OCI-LY3 (cell line): Measurements from ENCODE around the gene ACOT7.

ENCODE experiments used
- H2AFZ ChIP-seq: fragments of 200-600, 300-600 bp; shearing (Covaris generic); 2 replicates; pipeline ENCODE4 v1.6.0; 2014; ENCODE audit warnings: antibody characterized with exemption, low read depth, low read length
- H3K27ac ChIP-seq: fragments of 200-600, 300-600 bp; sonication (generic); 2 replicates; pipeline ENCODE4 v1.5.1; 2014; ENCODE audit warnings: mild to moderate bottlenecking, low read length, moderate library complexity, mixed read lengths
- H3K27me3 ChIP-seq: fragments of 200-600, 300-600 bp; sonication (generic); 2 replicates; pipeline ENCODE4 v1.6.1; 2014; ENCODE audit warnings: low read depth, low read length, mixed read lengths
- H3K36me3 ChIP-seq: fragments of 200-600, 300-600 bp; sonication (generic); replicated peaks from 2 replicates; pipeline ENCODE3; 2014; ENCODE audit warnings: low read depth, low read length, mixed read lengths
- H3K4me1 ChIP-seq: fragments of 300-600, 200-600 bp; sonication (generic); 2 replicates; pipeline ENCODE4 v1.6.1; 2014; ENCODE audit warnings: low read length, mixed read lengths
- H3K4me2 ChIP-seq: fragments of 200-600, 300-600 bp; sonication (generic); 2 replicates; pipeline ENCODE4 v1.6.1; 2014; ENCODE audit warnings: low read length, mixed read lengths
- H3K4me3 ChIP-seq: fragments of 300-600, 200-600 bp; sonication (generic); 2 replicates; pipeline ENCODE4 v1.5.1; 2014; ENCODE audit warnings: antibody characterized with exemption, mild to moderate bottlenecking, low read length, moderate library complexity
- H3K79me2 ChIP-seq: fragments of 300-600, 200-600 bp; shearing (Covaris generic); 2 replicates; pipeline ENCODE4 v1.6.1; 2014; ENCODE audit warnings: mild to moderate bottlenecking, low read length, mixed read lengths
- H3K9ac ChIP-seq: fragments of 300-600, 200-600 bp; shearing (Covaris generic); 2 replicates; pipeline ENCODE4 v1.6.0; 2014; ENCODE audit warnings: mild to moderate bottlenecking, low read length, moderate library complexity
- H3K9me3 ChIP-seq: fragments of 200-600, 300-600 bp; shearing (Covaris generic); 2 replicates; pipeline ENCODE4 v1.6.1; 2014; ENCODE audit warnings: low read length, mixed read lengths; ENCODE audit not compliant: insufficient read depth
- H4K20me1 ChIP-seq: fragments of 200-600, 300-600 bp; sonication (generic); 2 replicates; pipeline ENCODE4 v1.6.1; 2016; ENCODE audit warnings: low read length, mixed read lengths; ENCODE audit not compliant: insufficient read depth
- EZH2phosphoT487 ChIP-seq: fragments of 200-600 bp; shearing (Covaris generic); IDR thresholded peaks from 2 replicates; pipeline ENCODE4 v1.6.1; 2018; ENCODE audit warnings: antibody characterized with exemption, mixed run types, low read depth
- TF ChIP-seq, protein P1 (sequence below): fragments of 200-600, 300-600 bp; sonication (generic); IDR thresholded peaks from 2 replicates; pipeline ENCODE4 v1.5.1; 2014; ENCODE audit warnings: antibody characterized with exemption, low read length, low read depth

ACOT7 gene

DNA sequence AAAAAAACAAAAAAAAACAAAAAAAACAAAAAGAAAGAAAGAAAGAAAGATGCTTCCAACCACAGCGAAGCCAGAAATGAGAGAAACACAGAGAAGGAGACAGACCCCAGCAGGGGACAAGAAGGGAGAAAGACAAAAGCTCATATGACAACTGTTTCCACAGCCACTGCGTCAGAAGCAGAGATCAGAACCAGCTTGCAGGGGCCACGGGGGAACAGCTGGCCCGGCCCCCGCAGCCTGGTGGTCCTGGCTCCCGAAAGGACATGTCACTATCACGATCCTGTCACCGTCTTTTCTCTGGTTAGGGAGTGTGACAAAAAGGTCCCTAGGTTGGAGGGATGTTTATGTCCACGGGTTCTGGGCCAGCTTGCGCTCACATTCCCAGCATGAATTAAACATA lies 60.7 kb downstream of the ACOT7 start:
- H3K9me3 ChIP-seq: no peaks in the 10 kb centered on the region
- no peaks in the 10 kb centered on the region for H4K20me1 ChIP-seq
- H3K4me2 ChIP-seq: no peak overlapping the region
- no peaks in the 10 kb centered on the region for H3K79me2 ChIP-seq
- H3K4me3 ChIP-seq: no peak overlapping the region
- H2AFZ ChIP-seq: no peak overlapping the region
- H3K9ac ChIP-seq: no peak overlapping the region
- TF ChIP-seq EZH2phosphoT487: no peak
- no peak overlapping the region for H3K27ac ChIP-seq
- no peaks in the 10 kb centered on the region for H3K36me3 ChIP-seq
- H3K4me1 ChIP-seq: no peaks in the 10 kb centered on the region
- H3K27me3 ChIP-seq: no peaks in the 10 kb centered on the region

DNA sequence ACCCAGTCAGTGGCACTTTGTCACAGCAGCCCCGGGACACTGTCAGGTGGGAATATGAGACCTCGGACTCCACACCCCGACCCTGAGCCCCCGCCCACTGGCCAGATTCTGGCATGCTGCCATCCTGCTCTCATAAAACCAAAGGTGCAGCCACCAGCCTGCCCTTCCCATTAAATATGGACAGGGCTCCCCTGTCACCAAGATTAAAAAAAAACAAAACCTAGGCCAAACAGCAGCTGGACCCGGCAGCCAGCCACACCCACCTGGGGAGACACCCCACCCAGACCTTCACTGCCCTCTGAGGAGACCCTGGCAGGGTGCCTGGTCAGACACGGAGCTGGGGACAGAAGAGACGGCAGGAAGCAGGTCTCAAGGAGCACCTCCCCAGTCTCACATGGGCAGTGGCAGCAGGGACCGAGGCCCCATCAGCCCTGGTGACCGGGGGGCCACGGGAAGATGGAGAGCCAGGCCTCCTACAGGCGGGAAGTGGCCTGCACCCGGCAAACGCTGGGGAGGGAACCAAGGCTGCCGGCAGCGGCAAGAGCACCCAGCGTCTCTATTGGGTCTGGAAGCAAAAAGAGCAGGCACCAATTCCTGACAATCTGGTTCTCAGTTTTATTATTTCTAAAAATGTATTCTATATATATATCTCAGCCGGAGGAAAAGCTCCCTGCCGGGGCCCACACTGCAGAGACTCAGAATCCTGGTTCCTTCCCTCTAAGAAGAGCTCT lies 61.9 kb downstream of the ACOT7 start:
- H3K4me1 ChIP-seq: no peaks in the 10 kb centered on the region
- no peaks in the 10 kb centered on the region for H3K36me3 ChIP-seq
- no peaks in the 10 kb centered on the region for H3K9me3 ChIP-seq
- no peak overlapping the region for H3K4me3 ChIP-seq
- TF ChIP-seq, protein P1, sequence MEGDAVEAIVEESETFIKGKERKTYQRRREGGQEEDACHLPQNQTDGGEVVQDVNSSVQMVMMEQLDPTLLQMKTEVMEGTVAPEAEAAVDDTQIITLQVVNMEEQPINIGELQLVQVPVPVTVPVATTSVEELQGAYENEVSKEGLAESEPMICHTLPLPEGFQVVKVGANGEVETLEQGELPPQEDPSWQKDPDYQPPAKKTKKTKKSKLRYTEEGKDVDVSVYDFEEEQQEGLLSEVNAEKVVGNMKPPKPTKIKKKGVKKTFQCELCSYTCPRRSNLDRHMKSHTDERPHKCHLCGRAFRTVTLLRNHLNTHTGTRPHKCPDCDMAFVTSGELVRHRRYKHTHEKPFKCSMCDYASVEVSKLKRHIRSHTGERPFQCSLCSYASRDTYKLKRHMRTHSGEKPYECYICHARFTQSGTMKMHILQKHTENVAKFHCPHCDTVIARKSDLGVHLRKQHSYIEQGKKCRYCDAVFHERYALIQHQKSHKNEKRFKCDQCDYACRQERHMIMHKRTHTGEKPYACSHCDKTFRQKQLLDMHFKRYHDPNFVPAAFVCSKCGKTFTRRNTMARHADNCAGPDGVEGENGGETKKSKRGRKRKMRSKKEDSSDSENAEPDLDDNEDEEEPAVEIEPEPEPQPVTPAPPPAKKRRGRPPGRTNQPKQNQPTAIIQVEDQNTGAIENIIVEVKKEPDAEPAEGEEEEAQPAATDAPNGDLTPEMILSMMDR: no peak
- no peak for TF ChIP-seq EZH2phosphoT487
- H3K4me2 ChIP-seq: no peak overlapping the region
- H3K27ac ChIP-seq: no peak overlapping the region
- H2AFZ ChIP-seq: no peak overlapping the region
- no peak overlapping the region for H3K9ac ChIP-seq
- H4K20me1 ChIP-seq: no peaks in the 10 kb centered on the region
- H3K79me2 ChIP-seq: no peaks in the 10 kb centered on the region
- H3K27me3 ChIP-seq: no peaks in the 10 kb centered on the region

DNA sequence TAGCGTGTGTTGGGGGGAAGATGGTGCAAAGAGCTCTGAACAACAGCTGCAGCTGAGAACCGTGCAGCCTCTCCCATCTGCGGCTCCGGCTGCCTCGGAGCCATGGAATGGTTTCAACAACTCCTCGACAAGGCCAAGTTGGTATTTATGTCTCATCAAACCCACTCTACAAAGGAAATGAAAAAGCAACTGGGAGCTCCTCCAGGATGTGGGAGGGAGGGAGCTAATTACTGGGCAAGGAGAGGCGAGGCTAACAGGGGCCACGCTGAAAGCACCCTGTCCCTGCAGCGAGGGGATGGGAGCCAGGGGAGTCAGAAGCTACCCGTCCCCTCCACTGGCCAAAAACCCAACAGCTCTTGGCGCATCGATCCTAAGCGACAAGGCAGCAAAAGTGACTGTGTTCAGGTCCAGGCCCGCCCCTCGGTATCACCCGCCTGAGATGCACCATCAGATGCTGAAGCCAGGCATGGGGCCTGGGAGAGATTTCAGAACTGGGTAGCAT lies 63.1 kb downstream of the ACOT7 start:
- Histone ChIP-seq H4K20me1 (no peaks in the 10 kb centered on the region), H3K4me2 (no peak overlapping the region), H3K79me2 (no peaks in the 10 kb centered on the region), H3K4me3 (no peak overlapping the region), H3K9me3 (no peaks in the 10 kb centered on the region), H3K9ac (no peak overlapping the region), H3K36me3 (no peaks in the 10 kb centered on the region), H2AFZ (no peak overlapping the region), H3K4me1 (no peaks in the 10 kb centered on the region), H3K27me3 (no peaks in the 10 kb centered on the region), H3K27ac (no peak overlapping the region)
- TF ChIP-seq, protein P1: no peak
- no peak for TF ChIP-seq EZH2phosphoT487

DNA sequence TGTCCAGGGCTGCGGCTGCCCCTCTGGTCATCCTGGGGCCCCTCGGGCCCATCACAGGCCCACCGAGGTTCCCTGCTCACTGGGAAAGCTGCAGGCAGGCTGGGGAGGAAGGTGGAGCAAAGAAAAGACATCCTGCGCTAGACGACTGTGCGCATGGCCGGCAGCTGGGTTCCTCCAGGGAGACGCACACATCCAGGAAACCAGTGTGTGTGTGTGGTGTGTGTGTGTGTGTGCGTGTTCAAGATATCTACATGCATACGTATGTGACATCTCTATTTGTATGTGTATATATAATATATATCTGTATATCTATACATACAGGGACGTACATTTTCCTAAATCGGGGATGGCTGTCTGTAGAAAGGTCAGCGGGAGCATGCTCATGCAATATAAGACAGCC lies 63.7 kb downstream of the ACOT7 start:
- Histone ChIP-seq H4K20me1 (no peaks in the 10 kb centered on the region), H2AFZ (no peak overlapping the region), H3K27me3 (no peaks in the 10 kb centered on the region), H3K9me3 (no peaks in the 10 kb centered on the region), H3K4me3 (no peak overlapping the region), H3K4me2 (no peak overlapping the region), H3K36me3 (no peaks in the 10 kb centered on the region), H3K4me1 (no peaks in the 10 kb centered on the region), H3K9ac (no peak overlapping the region), H3K79me2 (no peaks in the 10 kb centered on the region), H3K27ac (no peak overlapping the region)
- TF ChIP-seq, protein P1: no peak
- no peak for TF ChIP-seq EZH2phosphoT487
